Chondrocyte (in vitro differentiated cells): ENCODE measurements around the gene NT5C. TPM values are rescaled to one million over a fixed set of nuclear protein-coding genes. Genes with fewer than 3 reads are reported as not detected.
A peak's percentile ranks its signal among the peaks of the same experiment; 100 is the strongest.
"Not testable (repeated sequence)": the region's sequence is repeated elsewhere in the genome, so short reads cannot be mapped to it uniquely, and the experiment has no call there.

Source experiments
- DNase-seq: peaks from one replicate; pipeline ENCODE4 v3.0.0; 2021; ENCODE audit warnings: mixed read lengths, low spot score
- H3K27ac Mint-ChIP-seq: one replicate; pipeline ENCODE4 v1.8.0; 2021; ENCODE audit warnings: mild to moderate bottlenecking, moderate library complexity, mixed read lengths; ENCODE audit not compliant: unreplicated experiment
- H3K27me3 Mint-ChIP-seq: 2 replicates; pipeline ENCODE4 v1.8.0; 2021; ENCODE audit warnings: low read depth, mixed read lengths
- H3K36me3 Mint-ChIP-seq: 2 replicates; pipeline ENCODE4 v1.8.0; 2021; ENCODE audit warnings: low read depth, mixed read lengths
- H3K4me1 Mint-ChIP-seq: 2 replicates; pipeline ENCODE4 v1.8.0; 2021; ENCODE audit warnings: low read depth, mild to moderate bottlenecking, mixed read lengths
- H3K4me3 Mint-ChIP-seq: one replicate; pipeline ENCODE4 v1.8.0; 2021; ENCODE audit warnings: mild to moderate bottlenecking, moderate library complexity, mixed read lengths; ENCODE audit not compliant: unreplicated experiment
- H3K9me3 Mint-ChIP-seq: 2 replicates; pipeline ENCODE4 v1.8.0; 2021; ENCODE audit warnings: low read depth, mixed read lengths
- CTCF ChIP-seq: fragments of 200-600 bp; sonication (generic); IDR thresholded peaks from 2 replicates; pipeline ENCODE4 v1.5.0; 2021; ENCODE audit warnings: antibody characterized with exemption, mild to moderate bottlenecking, moderate library complexity
- total RNA-seq: library from RNA; stranded (reverse); gene quantifications from 3 replicates; pipeline ENCODE4 v1.2.1, GENCODE V29; 2021

NT5C gene
- total RNA-seq, 1 donor from 2014 or later = 31.2 TPM

- no peak overlapping the region for H3K27ac Mint-ChIP-seq
These were observed 2.6 kb downstream of the NT5C start for GRCh38 chr17:75128694-75129505.

GRCh38 chr17:75127936-75128335, 3.6 kb downstream of the NT5C start:
- H3K27ac Mint-ChIP-seq = peak overlapping the region; percentile 66
- not testable (repeated sequence) for H3K36me3 Mint-ChIP-seq, H3K9me3 Mint-ChIP-seq, H3K27me3 Mint-ChIP-seq, H3K4me3 Mint-ChIP-seq
- peak; percentile 25 for DNase-seq
- peaks cover 26% of the 10 kb centered on the region for H3K4me1 Mint-ChIP-seq

More at GRCh38 chr17:75128694-75129505, 2.6 kb downstream of the NT5C start:
- peaks cover 3% of the 10 kb centered on the region for H3K36me3 Mint-ChIP-seq
- no peak overlapping the region for H3K4me3 Mint-ChIP-seq
- no peaks in the 10 kb centered on the region for H3K9me3 Mint-ChIP-seq
- no peak for TF ChIP-seq CTCF
- peaks cover 24% of the 10 kb centered on the region for H3K4me1 Mint-ChIP-seq
- no peaks in the 10 kb centered on the region for H3K27me3 Mint-ChIP-seq
- DNase-seq = peak; percentile 92

- no peaks in the 10 kb centered on the region for H3K27me3 Mint-ChIP-seq
- TF ChIP-seq CTCF = no peak
- H3K36me3 Mint-ChIP-seq = peaks cover 3% of the 10 kb centered on the region
- H3K27ac Mint-ChIP-seq = no peak overlapping the region
- H3K4me3 Mint-ChIP-seq = no peak overlapping the region
- no peaks in the 10 kb centered on the region for H3K9me3 Mint-ChIP-seq
- DNase-seq = no peak
- peaks cover 21% of the 10 kb centered on the region for H3K4me1 Mint-ChIP-seq
These were observed 4.6 kb downstream of the NT5C start for GRCh38 chr17:75126954-75127353.

GRCh38 chr17:75125984-75126383, 5.6 kb downstream of the NT5C start:
- peaks cover 21% of the 10 kb centered on the region for H3K4me1 Mint-ChIP-seq
- DNase-seq = no peak
- no peaks in the 10 kb centered on the region for H3K27me3 Mint-ChIP-seq
- no peak overlapping the region for H3K4me3 Mint-ChIP-seq
- H3K27ac Mint-ChIP-seq = no peak overlapping the region
- no peak for TF ChIP-seq CTCF
- H3K9me3 Mint-ChIP-seq = no peaks in the 10 kb centered on the region
- peaks cover 3% of the 10 kb centered on the region for H3K36me3 Mint-ChIP-seq

- H3K4me3 Mint-ChIP-seq = no peak overlapping the region
- no peak for DNase-seq
- no peak for TF ChIP-seq CTCF
- H3K9me3 Mint-ChIP-seq = no peaks in the 10 kb centered on the region
- H3K27me3 Mint-ChIP-seq = no peaks in the 10 kb centered on the region
- peaks cover 7% of the 10 kb centered on the region for H3K36me3 Mint-ChIP-seq
- peaks cover 15% of the 10 kb centered on the region for H3K4me1 Mint-ChIP-seq
- peak overlapping the region; percentile 81 for H3K27ac Mint-ChIP-seq
These were observed 6.8 kb downstream of the NT5C start for GRCh38 chr17:75124819-75125162.
